ENCODE results near the gene SAMD1.

DNA sequence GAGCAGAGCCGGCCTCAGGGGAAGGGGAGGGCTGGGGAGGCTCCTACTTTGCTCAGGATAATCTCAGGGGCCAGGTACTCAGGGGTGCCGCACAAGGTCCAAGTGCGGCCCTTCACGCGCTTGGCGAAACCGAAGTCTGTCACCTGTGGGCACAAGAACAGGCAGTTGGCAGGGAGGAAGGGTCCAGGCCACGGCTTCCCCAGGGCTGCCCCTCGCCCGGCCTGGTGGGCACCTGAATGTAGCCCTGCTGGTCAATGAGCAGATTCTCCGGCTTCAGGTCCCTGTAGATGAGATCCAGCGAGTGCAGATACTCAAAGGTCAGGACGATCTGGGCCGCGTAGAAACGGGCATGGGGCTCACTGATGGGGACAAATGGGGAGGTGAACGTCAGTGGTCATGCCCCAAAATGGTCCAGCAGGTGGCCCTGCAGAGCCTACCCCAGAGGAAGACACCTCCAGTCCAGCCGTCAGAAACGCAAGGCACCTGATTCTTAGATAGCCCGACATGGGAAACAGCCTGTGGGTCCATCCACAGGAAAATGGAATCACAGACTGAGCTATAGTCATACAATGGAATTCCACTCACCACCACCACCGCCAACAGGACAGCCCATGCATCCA lies 7.1 kb upstream of the SAMD1 start:
- TF ChIP-seq CTCF (IDR thresholded peaks at IDR 0.05) (peak in 10 of 12 donors; percentile 8 to 44 (median 21)), POLR2A (IDR thresholded peaks at IDR 0.05) (no peak)
